Measurements from ENCODE around the gene NTMT1. TPM values are rescaled to one million over a fixed set of nuclear protein-coding genes. Genes with fewer than 3 reads are reported as not detected.

Gene NTMT1
- total RNA-seq, 4 donors from 2014 or later: 7.0 to 26.0 (median 16.9) TPM

- TF ChIP-seq CTCF (IDR thresholded peaks at IDR 0.05; ENCODE audit: low read depth): no peak
Measured at GRCh38 chr9:129628709-129629108, 2.7 kb downstream of the NTMT1 start.

- no peak for TF ChIP-seq CTCF (IDR thresholded peaks at IDR 0.05; ENCODE audit: low read depth)
Measured at GRCh38 chr9:129629251-129629820, 3.4 kb downstream of the NTMT1 start.

GRCh38 chr9:129630967-129631673 is 5.2 kb downstream of the NTMT1 start:
- TF ChIP-seq CTCF (IDR thresholded peaks at IDR 0.05; ENCODE audit: low read depth): no peak

- no peak for TF ChIP-seq CTCF (IDR thresholded peaks at IDR 0.05; ENCODE audit: low read depth)
Measured at GRCh38 chr9:129631674-129632129, 5.7 kb downstream of the NTMT1 start.

GRCh38 chr9:129632460-129632859 is 6.5 kb downstream of the NTMT1 start:
- no peak for TF ChIP-seq CTCF (IDR thresholded peaks at IDR 0.05; ENCODE audit: low read depth)

GRCh38 chr9:129633207-129633606 is 7.2 kb downstream of the NTMT1 start:
- no peak for TF ChIP-seq CTCF (IDR thresholded peaks at IDR 0.05; ENCODE audit: low read depth)

GRCh38 chr9:129633848-129634247 is 7.9 kb downstream of the NTMT1 start:
- no peak for TF ChIP-seq CTCF (IDR thresholded peaks at IDR 0.05; ENCODE audit: low read depth)

Measured in subcutaneous adipose tissue (tissue), 4 donors.